ENCODE results near the gene ZNF780A.
"Not testable (repeated sequence)": the region's sequence is repeated elsewhere in the genome, so short reads cannot be mapped to it uniquely, and the experiment has no call there.

ZNF780A gene

DNA sequence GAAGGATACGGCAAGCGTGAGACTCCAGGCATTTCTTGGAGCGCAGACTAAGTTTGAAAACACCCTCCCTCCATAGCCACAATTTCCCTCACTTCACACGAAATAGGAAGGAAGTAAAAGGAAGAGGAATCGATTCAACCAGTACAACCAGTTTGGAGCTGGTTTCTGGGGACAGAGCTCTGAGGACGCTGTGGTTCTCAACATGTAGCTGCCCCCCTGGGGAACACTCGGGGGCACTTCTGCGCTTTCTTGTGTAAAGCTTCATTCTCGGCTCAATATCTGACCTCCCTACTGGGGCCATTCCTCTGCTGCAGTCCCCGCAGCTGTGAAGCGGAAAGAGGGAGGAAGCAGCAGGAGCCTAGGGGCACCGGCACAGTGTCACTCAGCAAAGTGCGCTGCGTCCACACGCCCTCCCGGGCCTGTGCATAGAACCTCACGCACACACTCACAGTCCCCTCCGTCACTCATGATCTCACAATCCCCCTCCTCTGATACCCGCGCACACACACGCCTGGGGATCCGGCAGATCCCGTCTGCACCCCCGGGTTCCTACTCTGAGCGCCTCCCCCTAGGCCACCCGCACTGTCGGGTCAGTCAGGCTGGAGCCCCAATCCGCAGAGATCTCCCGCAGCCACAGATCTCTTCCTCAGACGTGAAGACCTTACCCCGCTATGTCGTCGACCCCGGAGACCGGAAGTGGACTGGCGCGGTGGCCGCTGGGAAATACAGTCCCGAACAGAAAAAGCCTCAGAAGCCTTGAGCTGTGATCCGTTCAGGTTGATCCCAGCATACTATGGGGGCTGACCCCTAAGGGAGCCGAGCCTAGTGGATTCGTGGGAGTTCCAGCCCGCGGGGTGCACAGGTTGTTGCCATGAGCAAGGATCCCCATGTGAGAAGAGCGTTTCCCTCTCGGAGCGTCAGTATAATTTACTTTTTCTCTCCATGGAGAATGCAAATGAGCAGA, at the start of gene ZNF780A:
ZNF780A (minus strand) TSS at position 703 of the 964 bp plus-strand sequence. CDS start 6,190 bp downstream, outside the sequence.
- H3K27me3 Mint-ChIP-seq: peaks cover 15% of the 10 kb centered on the region
- peak; percentile 97 for ATAC-seq
- H3K9me3 Mint-ChIP-seq: peaks cover 0 to 9% of the 10 kb centered on the region in 2 donors
- DNase-seq: peak; percentile 65 to 75
- H3K4me3 Mint-ChIP-seq: peak within 1 kb of the TSS; percentile 100
- peaks cover 38% of the 10 kb centered on the region for H3K4me1 Mint-ChIP-seq
- H3K27ac Mint-ChIP-seq: peak within 1 kb of the TSS; percentile 99 to 100

GRCh38 chr19:40139533-40140287, 49.0 kb upstream of the ZNF780A start:
- DNase-seq (no peak), ATAC-seq (no peak)
- H3K4me3 Mint-ChIP-seq: no peak overlapping the region
- no peak overlapping the region for H3K27ac Mint-ChIP-seq
- peaks cover 23% of the 10 kb centered on the region for H3K4me1 Mint-ChIP-seq
- H3K9me3 Mint-ChIP-seq: no peaks in the 10 kb centered on the region
- peaks cover 9% of the 10 kb centered on the region for H3K27me3 Mint-ChIP-seq

DNA sequence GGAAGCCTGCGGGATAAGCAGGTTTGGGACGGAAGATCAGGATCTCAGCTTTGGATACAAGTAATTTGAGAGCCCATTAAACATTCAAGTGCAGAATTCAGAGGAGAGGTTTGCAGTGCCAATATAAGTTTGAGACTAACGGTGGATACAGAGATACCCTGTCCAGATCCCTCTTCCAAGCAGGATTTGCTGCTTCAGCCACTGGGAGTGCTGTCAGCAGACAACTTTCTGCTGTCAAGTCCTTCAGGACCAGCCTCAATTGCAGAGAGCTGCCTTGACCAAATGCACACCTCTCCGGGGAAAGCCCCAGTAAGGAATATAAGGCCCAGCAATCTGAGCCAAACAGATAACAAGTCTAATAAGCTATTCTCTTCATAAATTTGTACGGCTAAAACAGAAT, 46.1 kb upstream of the ZNF780A start:
- DNase-seq (no peak), ATAC-seq (no peak)
- Mint-ChIP-seq H3K27me3 (peaks cover 18% of the 10 kb centered on the region), H3K9me3 (no peaks in the 10 kb centered on the region), H3K27ac (no peak overlapping the region), H3K4me1 (no peaks in the 10 kb centered on the region), H3K4me3 (no peak overlapping the region)

- ATAC-seq: no peak
- no peaks in the 10 kb centered on the region for H3K4me1 Mint-ChIP-seq
- no peak overlapping the region for H3K27ac Mint-ChIP-seq
- DNase-seq: no peak
- peaks cover 37% of the 10 kb centered on the region for H3K27me3 Mint-ChIP-seq
- no peak overlapping the region for H3K4me3 Mint-ChIP-seq
- peaks cover 2 to 3% of the 10 kb centered on the region in 2 donors for H3K9me3 Mint-ChIP-seq
Measured at GRCh38 chr19:40134866-40135265, 44.1 kb upstream of the ZNF780A start.

DNA sequence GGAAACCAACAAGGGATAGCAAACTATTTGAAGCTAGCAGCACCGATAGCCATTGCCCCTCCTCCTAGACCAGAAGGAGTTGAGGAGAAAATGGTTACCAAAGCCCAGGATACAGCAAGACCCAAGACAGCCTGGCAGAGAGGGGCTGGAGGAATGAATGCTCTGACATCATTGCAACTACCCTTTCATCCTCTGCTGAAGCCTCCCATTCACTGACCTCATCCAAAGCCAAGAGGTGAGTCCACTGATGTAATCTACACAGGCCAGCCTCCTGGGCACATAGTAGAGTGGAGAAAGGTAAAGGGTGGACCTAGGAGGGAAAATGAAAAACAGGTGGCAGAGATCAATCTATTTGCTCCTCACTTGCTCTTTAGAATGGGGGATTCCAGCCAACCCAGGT, 42.7 kb upstream of the ZNF780A start:
- Mint-ChIP-seq H3K9me3 (peaks cover 6 to 8% of the 10 kb centered on the region in 2 donors), H3K4me3 (no peak overlapping the region), H3K27ac (no peak overlapping the region), H3K4me1 (no peaks in the 10 kb centered on the region), H3K27me3 (peaks cover 48% of the 10 kb centered on the region)
- ATAC-seq (no peak), DNase-seq (no peak)

GRCh38 chr19:40130013-40130412, 39.3 kb upstream of the ZNF780A start:
- H3K9me3 Mint-ChIP-seq: peaks cover 6 to 8% of the 10 kb centered on the region in 2 donors
- no peaks in the 10 kb centered on the region for H3K4me1 Mint-ChIP-seq
- DNase-seq (no peak), ATAC-seq (no peak)
- H3K27ac Mint-ChIP-seq: no peak overlapping the region
- H3K4me3 Mint-ChIP-seq: no peak overlapping the region
- peaks cover 53% of the 10 kb centered on the region for H3K27me3 Mint-ChIP-seq

DNA sequence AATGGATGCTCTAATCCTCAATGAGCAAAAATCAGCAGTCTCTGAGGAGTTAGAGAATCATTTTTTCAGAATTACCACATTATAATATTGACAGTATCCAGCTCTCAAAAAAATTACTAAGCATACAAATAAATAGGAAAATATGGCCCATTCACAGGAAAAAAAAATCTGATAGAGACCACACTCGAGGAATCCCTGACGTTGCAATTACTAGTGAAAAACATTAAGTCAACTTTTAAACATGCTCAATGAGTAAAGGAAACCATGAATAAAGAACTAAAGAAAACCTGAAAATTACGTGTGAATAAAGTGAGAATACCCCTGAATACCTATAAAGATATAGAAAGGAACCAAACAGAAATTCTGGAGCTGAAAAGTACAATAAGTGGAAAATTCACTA, 38.7 kb upstream of the ZNF780A start:
- ATAC-seq (no peak), DNase-seq (no peak)
- H3K27me3 Mint-ChIP-seq: peaks cover 57% of the 10 kb centered on the region
- H3K4me3 Mint-ChIP-seq: no peak overlapping the region
- no peak overlapping the region for H3K27ac Mint-ChIP-seq
- H3K4me1 Mint-ChIP-seq: no peaks in the 10 kb centered on the region
- H3K9me3 Mint-ChIP-seq: peaks cover 6 to 8% of the 10 kb centered on the region in 2 donors

DNA sequence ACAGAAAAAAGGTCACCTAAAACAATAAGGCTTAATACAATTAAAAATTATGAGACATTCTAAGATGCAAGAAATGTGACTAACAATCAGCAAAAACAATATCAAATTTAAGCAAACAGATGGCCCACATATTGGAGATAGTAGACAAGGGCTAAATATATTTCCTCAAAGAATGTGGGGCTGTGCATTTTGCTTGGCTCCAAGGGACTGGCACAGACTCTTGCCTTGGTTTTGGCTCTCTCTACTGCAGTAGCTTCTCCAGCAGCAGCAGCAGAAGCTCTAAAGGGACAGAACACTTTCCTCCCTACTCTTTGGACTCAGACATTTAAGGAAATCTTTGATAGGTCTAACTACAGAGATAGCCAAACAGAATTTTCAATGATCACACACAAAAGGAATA, 38.2 kb upstream of the ZNF780A start:
- DNase-seq (no peak), ATAC-seq (no peak)
- Mint-ChIP-seq H3K9me3 (peaks cover 6 to 8% of the 10 kb centered on the region in 2 donors), H3K4me1 (no peaks in the 10 kb centered on the region), H3K27me3 (peaks cover 61% of the 10 kb centered on the region), H3K27ac (no peak overlapping the region), H3K4me3 (no peak overlapping the region)

DNA sequence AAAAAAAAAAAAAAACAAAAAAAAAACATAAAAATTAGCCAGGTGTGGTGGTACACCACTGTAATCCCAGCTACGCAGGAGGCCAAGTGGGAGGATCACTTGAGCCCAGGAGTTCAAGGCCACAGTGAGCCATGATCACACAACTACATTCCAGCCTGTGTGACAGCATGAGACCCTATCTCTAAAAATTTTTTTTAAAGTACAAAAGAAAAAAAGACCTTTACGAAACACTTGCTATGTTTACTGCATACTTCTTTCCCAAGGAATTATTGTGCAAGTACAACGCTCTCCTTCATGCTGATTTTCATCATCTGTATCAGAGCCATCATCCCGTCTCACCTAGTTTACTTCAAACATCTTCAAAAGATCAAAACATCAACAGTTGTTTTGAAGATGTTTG, 28.6 kb upstream of the ZNF780A start:
- no peak for DNase-seq
- Mint-ChIP-seq H3K4me3 (no peak overlapping the region), H3K4me1 (no peaks in the 10 kb centered on the region), H3K9me3 (peaks cover 7% of the 10 kb centered on the region in 2 donors), H3K27ac (no peak overlapping the region), H3K27me3 (peaks cover 33% of the 10 kb centered on the region)
- no peak for ATAC-seq

DNA sequence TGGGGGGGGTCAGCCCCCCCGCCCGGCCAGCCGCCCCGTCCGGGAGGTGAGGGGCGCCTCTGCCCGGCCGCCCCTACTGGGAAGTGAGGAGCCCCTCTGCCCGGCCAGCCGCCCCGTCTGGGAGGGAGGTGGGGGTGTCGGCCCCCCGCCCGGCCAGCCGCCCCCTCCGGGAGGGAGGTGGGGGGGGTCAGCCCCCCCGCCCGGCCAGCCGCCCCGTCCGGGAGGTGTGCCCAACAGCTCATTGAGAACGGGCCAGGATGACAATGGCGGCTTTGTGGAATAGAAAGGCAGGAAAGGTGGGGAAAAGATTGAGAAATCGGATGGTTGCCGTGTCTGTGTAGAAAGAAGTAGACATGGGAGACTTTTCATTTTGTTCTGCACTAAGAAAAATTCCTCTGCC, 27.9 kb upstream of the ZNF780A start:
- not testable (repeated sequence) for ATAC-seq, H3K4me3 Mint-ChIP-seq, H3K4me1 Mint-ChIP-seq, DNase-seq, H3K9me3 Mint-ChIP-seq, H3K27ac Mint-ChIP-seq
- peaks cover 25% of the 10 kb centered on the region for H3K27me3 Mint-ChIP-seq

GRCh38 chr19:40116075-40116474, 25.3 kb upstream of the ZNF780A start:
- DNase-seq (no peak), ATAC-seq (no peak)
- Mint-ChIP-seq H3K4me3 (no peak overlapping the region), H3K27me3 (peaks cover 35% of the 10 kb centered on the region), H3K27ac (no peak overlapping the region), H3K9me3 (peaks cover 5 to 6% of the 10 kb centered on the region in 2 donors), H3K4me1 (no peaks in the 10 kb centered on the region)

DNA sequence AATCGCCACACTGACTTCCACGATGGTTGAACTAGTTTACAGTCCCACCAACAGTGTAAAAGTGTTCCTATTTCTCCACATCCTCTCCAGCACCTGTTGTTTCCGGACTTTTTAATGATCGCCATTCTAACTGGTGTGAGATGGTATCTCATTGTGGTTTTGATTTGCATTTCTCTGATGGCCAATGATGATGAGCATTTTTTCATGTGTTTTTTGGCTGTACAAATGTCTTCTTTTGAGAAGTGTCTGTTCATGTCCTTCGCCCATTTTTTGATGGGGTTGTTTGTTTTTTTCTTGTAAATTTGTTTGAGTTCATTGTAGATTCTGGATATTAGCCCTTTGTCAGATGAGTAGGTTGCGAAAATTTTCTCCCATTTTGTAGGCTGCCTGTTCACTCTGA, 23.4 kb upstream of the ZNF780A start:
- H3K9me3 Mint-ChIP-seq, DNase-seq, ATAC-seq, H3K4me1 Mint-ChIP-seq, H3K4me3 Mint-ChIP-seq, H3K27ac Mint-ChIP-seq: not testable (repeated sequence)
- H3K27me3 Mint-ChIP-seq: peaks cover 19% of the 10 kb centered on the region

DNA sequence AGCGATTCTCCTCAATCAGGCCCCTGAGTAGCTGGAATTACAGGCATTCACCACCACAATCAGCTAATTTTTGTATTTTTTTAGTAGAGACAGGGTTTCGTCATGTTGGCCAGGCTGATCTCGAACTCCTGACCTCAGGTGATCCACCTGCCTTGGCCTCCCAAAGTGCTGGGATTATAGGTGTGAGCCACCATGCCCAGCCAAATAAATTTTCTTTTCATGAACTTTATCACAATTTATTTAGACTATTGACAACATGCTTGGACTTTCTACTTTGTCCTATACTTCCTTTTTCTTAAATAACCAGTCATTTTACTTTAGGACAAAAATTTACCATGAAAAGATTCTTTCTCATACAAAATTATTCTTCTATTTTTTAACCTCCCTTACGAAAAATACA, 21.5 kb upstream of the ZNF780A start:
- not testable (repeated sequence) for ATAC-seq, DNase-seq, H3K4me3 Mint-ChIP-seq, H3K9me3 Mint-ChIP-seq, H3K27ac Mint-ChIP-seq, H3K4me1 Mint-ChIP-seq
- peaks cover 19% of the 10 kb centered on the region for H3K27me3 Mint-ChIP-seq

- Mint-ChIP-seq H3K4me1 (no peaks in the 10 kb centered on the region), H3K4me3 (no peak overlapping the region), H3K27me3 (peaks cover 15% of the 10 kb centered on the region), H3K9me3 (no peaks in the 10 kb centered on the region), H3K27ac (no peak overlapping the region)
- ATAC-seq (no peak), DNase-seq (no peak)
Measured at GRCh38 chr19:40110570-40110969, 19.8 kb upstream of the ZNF780A start.

DNA sequence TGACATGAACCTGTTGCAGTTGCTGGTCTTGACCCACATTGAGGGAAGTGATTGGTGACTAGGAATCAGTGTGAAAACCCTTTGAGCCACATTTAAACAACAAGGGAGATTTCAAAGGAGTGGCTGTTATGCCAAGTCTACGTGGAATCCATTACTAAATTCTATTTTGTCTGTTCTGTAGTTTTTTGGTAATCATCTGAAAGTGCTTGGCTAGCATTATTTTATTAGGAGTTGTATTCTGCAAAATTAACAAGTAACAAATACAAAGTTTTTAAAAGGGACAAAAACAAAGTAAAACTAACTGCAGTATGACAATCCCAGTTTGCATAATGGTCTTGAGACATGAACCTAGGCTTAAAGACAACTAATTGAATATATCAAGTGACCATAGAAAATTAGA, 14.0 kb upstream of the ZNF780A start:
- ATAC-seq (no peak), DNase-seq (no peak)
- Mint-ChIP-seq H3K27ac (no peak overlapping the region), H3K4me3 (no peak overlapping the region), H3K27me3 (no peaks in the 10 kb centered on the region), H3K9me3 (no peaks in the 10 kb centered on the region), H3K4me1 (no peaks in the 10 kb centered on the region)

DNA sequence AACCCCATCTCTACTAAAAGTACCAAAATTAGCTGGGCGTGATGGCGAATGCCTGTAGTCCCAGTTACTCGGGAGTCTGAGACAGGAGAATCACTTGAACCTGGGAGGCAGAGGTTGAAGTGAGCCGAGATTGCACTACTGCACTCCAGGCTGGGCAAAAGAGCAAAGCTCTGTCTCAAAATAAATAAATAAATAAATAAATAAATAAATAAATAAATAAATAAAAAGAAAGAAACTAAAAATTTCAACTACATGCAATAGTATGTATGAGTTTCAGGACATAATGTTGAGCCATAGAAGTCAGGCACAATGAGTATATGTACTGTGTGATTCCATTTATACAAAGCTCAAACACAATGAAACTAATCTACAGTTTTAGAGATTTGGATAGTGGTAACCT, 12.9 kb upstream of the ZNF780A start:
- no peaks in the 10 kb centered on the region for H3K4me1 Mint-ChIP-seq
- no peak overlapping the region for H3K4me3 Mint-ChIP-seq
- no peaks in the 10 kb centered on the region for H3K9me3 Mint-ChIP-seq
- no peaks in the 10 kb centered on the region for H3K27me3 Mint-ChIP-seq
- ATAC-seq (no peak), DNase-seq (no peak)
- H3K27ac Mint-ChIP-seq: no peak overlapping the region

Measured in stimulated activated naive CD8-positive, alpha-beta T cell treated with anti-CD3 and anti-CD28 coated beads, Interleukin-15, amount 100 ng/mL, for 72 hours (primary cell).